ENCODE results near the gene ROBO1.
"Not testable (repeated sequence)": the region's sequence is repeated elsewhere in the genome, so short reads cannot be mapped to it uniquely, and the experiment has no call there.

Gene ROBO1

DNA sequence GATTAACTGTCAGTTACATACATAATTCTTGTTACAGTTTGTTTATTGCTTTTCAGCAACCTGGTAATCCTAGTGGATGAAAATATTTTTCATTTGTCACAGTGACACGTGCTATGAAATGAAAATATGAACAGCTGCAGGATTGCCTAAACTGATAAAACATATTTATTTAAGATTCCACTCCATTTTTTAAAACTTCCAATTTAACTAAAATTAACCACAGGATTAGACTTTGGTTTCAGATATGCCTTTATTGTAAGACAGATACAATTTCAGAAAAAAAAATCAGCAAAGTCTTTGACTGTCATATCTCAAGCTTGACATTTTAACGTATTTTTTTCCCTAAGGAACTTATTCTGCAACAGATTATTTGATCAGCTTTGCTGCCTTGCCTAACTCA, 550.7 kb downstream of the ROBO1 start:
- no peak for DNase-seq

DNA sequence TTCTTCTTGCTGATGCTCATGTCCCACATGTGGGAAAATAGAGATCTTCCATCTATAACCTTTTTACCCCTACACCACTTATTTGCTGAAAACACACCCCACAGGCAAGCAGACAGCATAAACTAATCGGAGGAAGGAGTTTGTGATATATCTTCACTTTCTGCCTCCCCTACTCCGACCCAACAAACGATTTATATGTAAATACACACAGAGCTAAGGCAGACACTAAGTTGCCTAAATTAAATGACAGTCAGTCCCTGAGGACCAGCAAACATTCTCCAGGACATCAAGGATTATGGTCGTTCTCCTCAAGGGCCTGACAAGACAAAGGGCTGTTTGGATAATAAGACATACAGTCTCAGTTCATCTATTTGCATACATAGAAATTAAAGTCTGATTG, 552.5 kb downstream of the ROBO1 start:
- DNase-seq, result no peak

DNA sequence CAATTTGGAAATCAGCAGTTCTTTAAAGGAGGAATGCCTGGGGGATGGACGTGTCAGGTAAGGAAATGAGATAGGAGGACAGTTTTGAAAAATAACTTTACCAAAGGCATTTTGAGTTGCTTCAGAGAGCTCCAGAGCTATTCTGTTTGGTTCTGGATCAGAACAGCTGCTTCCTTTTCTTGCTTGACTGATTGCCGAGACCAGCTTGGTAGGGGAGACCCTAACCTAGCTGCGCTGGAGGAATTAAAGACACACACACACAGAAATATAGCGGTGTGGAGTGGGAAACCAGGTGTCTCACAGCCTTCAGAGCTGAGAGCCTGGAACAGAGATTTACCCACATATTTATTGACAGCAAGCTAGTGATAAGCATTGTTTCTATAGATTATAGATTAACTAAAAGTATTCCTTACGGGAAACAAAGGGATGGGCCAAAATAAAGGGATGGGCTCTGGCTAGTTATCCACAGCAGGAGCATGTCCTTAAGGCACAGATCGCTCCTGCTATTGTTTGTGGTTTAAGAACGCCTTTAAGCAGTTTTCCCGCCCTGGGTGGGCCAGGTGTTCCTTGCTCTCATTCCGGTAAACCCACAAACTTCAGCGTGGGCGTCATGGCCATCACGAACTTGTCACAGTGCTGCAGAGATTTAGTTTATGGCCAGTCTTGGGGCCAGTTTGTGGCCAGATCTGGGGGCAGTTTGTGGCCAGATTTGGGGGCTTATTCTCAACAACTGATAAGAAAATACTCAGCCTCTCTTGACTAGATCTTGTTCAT, 556.0 kb downstream of the ROBO1 start:
- no peak for DNase-seq

DNA sequence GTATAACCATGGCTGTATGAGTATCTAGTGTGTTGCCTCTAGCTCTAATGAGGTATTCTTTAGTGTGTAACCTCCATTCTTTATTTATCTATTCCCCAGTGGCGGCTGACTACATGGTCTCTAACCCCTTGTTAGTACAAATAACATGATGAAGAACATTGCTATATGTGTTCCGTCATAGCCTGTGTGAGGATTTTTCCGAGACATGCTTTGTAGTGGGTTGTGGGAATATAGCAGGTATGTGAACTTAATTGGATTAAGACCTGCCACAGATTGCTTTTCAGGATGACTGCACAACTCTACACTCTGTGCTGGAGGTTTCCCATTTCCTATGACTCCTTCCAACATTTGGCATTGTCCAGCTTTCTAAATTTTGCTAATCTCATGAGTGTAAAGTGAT, 563.4 kb downstream of the ROBO1 start:
- no peak for DNase-seq

DNA sequence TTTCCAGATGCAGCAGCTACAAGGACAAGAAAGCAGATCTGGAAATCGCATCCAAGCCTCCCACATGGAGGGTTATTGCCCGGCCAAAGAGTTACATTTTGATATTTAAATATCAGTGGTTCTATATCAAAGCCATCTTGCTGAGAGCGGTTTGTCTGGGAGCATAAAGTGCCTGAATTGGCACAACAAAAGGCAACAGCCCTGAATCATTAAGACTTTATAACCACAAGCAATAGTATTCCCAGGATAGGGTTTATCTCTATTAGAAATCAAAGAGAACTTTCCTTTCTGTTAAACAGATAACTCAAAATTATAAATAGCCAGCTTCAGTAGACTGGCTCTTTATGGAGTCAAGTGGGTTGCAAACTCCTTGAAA, 564.7 kb downstream of the ROBO1 start:
- DNase-seq, result no peak

DNA sequence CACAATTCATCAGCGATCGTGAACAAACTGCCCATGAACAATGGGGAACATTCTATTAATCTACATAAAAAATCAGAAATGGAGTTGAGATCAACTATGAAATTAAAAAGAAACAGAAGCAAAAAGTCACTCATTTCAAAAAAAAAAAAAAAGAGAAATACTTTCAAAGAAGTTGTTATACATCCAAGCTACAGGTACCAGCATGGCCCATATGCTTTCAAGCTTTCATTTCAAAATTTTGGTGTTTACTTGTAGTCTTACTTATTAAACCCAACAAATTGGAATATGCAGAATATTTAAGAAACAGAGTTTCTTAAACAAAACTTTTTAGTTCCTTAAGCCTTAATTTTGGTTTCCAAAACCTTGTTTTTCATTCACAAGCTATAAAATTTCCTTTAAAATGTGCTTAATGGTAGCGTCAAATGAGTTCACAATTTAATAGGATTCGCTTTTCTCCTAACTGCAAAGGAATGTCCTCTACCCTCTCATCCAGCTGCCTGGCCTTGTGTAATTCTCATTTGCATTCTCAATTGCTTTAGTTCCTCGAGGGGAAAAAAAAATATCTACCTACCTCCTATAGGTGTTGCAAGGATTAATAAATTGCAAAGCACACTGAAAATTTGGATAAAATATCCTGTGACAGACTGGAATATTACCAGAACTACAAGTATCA, 565.2 kb downstream of the ROBO1 start:
- DNase-seq, result no peak

DNA sequence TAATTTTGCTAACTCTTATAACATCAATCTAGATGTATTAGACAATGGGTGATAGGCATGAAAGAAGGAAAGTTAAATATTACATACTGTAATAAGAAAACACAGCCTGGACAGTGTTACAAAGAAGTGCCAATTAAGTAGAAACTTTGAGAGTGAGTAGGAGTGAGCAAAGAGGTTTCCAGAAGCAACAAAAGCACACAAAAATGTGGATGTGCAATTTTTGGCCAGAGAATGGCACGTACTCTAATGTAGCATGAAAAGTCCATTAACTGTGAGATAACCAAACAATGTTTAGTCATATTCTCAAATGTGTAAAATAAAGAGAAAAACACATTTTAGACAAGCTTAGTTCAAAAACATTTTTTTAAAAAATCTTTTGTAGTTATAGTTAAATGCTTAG, 567.3 kb downstream of the ROBO1 start:
- no peak for DNase-seq

DNA sequence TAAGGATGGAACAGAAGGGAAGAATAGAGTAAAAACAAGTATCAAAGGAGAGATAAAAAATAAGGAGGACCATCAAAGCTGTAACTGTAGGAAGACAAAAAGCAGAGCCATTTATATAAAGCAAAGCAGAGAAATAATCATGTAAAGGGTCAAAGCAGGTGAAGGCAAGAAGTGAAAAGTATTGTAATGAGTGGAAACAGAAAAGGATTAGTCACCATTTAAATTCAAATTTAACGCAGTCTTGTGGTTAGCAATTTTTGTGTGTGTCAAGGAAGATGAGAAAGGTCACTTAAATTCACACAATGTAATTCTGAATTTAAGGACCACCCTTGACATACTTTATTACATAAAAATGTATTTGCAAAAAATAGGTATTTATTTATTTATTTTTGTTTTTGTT, 567.8 kb downstream of the ROBO1 start:
- no peak for DNase-seq

DNA sequence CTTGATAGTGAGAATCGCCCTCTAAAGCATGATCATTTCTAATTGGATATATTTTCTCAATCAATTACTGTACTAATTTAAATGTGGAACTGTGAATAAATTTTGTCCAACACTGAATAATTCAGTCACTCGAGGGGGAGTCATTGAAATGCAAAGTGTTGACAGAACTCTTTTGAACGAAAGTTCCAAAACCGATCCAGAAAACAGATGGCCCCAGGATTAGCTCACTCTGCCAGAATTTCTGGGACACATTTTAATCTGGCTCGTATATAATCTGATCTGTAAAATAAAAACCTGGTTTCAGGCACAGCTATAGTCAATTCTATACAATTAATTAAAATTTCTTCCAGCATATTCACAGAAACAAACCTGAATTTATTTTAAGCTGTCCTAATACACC, 580.4 kb downstream of the ROBO1 start:
- DNase-seq, result no peak

DNA sequence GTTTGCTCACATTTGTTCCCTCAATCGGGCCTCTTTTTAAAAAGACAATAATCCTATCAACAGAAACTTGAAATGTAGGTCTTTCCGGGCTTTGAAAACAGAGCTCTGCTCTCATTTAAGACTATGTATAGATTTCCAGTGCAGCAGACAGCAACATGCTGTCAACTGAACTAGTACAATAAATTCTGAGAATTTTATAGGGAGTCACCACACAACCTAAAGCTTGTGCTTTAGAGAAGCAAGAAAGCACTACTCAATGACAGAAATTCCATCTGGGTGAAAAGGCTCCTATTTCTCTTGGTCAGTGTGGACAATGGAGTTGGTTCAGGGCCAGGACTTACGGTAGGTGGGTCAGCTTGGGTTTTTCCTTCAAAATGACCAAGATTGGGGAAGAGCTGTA, 583.5 kb downstream of the ROBO1 start:
- DNase-seq, result no peak

DNA sequence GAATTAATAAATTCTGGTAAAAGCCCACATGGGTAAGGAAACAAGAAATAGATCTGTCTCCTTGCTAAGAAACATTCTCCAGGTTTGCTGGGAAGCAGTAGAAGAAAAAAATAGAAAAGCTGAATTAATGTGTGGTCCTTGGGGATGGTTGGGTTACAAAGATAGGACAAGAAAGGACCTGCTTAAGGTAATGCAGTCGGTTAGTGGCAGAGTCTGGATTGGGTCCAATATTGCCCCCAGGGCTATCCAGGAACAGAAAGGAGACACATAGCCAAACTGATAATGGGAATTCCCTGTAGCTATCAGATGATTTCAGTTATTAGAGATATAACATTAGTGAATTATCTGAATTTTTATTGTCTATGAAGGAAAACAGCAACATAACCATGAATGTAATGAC, 584.3 kb downstream of the ROBO1 start:
- DNase-seq, result no peak

DNA sequence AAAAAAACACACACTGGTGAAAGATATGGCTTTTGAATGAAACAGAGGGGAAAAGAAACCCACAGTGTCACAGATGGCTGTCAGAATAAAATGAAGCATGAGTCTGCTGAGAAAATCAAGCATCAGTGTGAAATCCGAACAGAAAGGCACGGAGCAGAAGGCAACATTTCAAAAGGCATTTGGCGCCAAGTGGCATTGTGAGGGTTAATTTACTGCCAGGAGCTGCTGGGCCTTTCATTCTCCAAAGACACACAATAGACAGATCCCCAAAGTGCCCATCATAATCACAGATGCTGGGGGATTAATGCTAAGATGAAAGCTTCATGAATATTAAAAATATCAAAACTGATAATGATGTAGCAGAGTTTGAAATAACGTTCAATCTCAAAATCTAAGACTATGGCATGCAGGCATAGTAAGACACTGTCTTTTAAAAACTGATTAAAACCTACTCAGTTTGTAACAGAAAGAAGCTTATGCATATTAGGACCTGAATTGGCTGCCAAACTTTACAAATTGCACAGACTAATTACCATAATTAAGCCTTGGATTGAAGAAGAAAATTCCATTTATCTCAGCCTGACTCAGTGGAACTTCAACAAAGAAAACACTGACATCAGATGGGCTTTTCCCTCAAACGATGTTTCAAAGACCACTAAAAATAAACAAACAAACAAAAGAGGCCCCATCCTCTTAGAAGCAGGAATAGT, 589.2 kb downstream of the ROBO1 start:
- no peak for DNase-seq

DNA sequence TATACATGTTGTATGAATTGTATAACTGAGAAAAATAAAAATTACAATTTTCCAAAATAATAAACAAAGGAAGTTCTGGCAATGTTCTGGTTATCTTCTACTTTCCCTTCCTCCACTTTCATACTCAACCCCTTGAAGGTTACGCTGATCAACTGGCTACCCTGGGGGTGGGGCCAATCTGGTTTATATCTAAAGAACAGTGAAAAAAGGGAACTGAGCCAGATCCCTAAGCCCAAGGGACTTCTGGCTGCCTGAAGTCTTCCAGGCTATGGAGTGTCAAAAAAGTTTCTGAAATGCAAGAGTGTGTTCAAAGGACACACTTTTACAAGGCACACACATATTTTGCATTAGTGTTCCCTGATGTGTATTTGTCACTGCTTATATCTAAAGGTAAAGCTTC, 591.9 kb downstream of the ROBO1 start:
- no peak for DNase-seq

DNA sequence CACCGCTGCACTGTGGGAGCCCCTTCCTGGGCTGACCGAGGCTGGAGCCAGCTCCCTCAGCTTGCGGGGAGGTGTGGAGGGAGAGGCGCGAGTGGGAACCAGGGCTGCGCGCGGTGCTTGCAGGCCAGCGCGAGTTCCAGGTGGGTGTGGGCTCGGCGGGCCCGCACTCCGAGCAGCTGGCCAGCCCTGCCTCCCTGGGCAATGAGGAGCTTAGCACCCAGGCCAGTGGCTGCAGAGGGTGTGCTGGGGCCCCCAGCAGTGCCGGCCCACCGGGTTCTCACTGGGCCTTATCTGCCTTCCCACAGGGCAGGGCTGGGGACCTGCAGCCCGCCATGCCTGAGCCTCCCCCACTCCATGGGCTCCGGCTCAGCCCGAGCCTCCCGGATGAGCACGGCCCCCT, 594.5 kb downstream of the ROBO1 start:
- not testable (repeated sequence) for DNase-seq

DNA sequence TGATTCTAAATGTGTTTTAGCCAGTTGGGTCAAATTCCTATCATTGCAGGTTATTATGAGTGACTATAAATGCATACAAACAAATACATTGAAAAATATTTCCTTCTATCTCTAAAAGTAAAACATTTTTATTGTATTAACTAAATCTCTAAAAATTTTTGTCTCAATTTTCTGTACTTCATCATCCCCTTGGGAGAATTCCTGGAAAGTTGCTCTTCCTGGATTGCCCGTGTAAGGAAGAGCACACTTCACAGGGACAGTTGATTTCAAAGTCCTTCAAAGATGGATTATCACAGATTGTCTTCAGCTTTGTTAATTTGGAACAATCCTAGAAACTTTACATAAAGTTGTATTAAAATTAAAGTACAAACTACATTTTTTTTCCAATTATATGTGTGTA, 595.6 kb downstream of the ROBO1 start:
- DNase-seq, result no peak

DNA sequence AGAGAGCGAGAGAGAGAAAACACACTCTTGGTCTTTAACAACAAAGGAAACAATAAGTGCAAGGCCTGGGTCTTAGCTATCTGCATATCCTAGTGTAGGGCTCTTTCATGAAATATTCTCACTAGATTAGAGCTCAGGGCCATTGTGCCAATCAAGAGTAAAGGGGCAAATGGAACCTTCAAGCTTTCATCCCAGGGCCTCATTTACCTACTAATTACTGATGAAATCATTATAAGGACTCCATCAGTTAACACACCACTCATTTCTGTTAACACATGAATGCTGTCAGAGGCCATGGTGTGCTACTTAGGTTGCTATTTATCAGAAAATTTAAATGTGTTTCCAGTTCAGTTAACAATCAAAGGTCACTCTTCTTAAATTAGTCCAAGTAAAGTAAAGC, 597.8 kb downstream of the ROBO1 start:
- DNase-seq, result no peak

DNA sequence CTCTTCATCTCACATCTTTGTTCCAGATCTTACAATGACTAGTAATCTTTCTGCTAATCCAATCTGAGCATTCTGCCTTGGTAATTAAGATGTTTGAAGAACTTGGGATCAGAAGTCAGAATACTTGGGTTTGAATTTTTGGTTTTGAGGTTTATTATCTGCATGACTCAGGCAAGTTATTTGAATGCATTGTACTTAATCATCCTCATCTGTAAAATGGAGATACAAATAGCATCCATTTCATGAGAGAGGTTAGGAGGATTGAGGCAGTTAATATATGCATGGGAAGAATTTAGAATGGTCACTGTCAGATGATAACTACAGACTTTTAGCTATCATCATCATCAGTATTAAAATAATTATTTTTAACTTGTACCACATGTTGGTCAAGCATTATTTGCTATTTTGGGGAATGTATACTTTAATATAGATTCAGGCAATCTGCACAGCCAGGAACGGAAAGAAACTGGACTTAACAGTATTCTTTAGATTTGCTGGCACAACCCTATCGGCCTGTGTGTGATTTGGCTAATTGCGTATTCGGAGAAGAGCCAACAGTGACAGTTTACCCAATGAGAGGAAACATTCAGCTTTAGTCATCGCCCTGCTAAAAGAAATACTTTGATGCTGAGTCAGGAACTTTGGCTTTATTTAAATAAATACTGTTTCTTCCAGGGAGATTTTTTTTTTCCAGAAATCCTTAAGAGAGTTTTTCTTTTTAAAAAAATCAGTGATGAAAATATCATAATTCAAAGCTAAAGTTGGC, 600.0 kb downstream of the ROBO1 start:
- no peak for DNase-seq

DNA sequence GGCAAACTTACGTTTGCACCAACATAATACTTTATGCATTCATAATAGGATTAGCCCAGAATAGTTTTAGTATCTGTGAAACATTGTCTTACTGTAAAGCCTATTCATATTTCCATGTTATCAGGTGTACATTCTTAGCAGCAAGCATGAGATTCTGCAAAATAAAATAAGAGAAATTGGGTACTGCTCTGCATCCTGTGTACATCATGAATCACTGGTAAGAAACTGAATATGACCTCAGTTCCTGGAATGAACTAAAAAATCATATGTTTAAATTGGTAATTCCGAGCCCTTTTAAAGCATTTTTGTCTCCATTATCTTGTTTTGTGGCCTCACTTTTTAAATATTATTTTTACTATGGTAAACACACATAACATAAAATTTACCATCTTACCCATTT, 605.1 kb downstream of the ROBO1 start:
- no peak for DNase-seq

DNA sequence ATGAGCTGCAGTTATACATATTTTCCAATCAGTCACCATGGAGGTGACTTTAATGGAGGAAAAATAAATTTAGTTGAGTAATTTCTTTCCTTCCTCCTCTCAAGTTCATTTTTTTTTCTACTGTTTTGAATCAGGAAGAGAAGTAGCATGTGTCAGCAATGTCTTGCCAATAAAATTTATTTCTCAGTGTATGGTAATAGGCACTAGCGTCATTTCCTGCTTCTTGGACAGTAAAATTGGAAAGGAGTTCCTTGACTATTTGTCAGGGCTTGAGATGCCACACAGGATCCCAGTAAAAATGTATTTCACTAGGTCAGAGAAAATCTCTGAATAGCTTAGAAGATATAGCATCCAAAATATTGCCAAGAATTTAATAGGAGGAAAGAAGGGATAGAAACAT, 605.9 kb downstream of the ROBO1 start:
- DNase-seq, result no peak

DNA sequence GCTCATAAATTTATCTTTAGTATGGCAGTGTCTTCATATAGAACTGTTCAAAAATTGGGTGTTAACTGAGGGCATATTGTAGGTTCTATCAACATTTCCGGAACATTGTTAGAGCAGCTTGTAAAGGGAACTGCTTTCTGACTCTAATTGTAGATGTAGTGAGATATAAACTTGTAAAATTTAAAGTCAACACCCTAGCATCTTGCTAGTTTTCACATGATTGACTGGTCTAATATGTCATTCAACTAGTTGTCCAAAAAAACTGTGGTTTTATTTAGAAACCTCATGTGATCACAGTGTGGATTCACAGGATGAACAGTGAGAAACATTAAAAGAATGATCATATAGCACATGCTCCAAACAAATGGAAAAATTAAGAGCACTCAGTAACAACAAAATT, 607.4 kb downstream of the ROBO1 start:
- DNase-seq, result no peak

DNA sequence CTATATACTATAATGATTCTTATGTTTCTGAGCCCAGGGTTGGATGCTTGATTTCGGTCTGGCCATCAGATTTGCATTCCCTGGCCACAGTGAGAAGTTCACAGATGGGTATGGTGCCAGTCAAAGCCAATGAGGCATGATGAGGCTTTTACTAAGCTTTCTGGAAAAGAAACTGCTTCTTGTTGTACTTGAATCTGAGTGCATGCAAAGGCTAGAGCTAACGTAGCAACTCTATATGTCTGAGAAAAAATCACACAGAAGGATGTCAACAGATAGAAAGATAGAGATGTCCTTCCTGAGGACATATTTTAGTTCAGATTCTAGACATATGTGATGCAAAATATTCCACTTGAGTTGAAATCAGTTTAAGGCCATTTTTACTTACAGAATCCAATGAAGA, 608.1 kb downstream of the ROBO1 start:
- no peak for DNase-seq

DNA sequence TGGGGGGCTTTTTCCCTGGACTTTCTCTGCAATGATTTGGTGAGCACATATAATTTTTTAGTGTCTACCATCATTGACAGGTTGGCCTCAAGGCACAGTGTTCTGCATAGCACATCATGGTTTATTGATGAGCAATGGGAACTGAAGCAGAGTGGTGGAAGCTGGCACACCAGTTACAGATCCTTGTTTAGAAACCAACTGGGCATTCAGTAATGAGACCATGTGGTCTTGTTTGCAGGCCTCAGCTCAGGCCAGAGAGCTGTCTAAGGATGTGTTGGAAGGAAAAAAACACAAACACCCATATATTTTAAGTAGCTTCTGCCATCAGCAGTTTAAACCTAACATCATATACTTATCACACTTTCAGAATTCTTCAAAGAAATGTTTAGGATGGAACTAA, 610.6 kb downstream of the ROBO1 start:
- no peak for DNase-seq

DNA sequence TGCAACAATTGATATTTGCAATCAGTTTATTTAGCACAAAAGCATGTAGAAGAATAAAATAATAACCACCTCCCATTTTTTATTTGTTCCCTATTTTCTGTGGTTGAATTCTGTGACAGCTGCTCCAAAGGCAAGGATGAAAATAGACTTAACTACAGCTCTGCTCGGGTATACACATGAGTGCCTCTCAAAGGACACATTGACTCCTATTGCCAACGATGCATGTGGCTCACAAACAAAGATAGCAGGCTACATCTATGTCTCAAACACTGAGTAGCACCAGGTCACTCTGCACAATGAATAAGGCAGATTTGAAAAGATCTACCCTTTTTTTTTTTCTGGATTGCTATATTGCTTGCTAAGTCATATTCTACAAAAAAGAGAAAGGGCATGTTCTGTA, 612.9 kb downstream of the ROBO1 start:
- no peak for DNase-seq

DNA sequence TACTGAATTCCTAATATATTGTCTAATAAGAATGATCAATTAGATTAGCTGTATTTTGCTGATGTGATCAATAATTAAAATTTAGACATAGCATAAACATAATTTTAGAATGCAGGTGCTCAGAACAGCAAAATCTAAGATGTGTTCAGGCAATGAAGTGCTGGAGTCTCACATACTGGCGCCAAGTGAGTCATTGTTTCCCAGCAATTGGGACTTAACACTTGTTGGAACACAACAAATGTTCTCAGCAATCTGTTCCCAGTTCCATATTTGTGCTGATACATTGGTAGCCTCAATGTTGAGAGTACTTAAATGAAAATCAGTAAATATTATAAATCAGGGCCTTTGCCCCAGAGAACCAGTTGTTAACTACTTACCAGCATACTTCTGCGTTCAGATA, 619.0 kb downstream of the ROBO1 start:
- no peak for DNase-seq

Measured in activated CD4-positive, alpha-beta T cell treated with anti-CD3 and anti-CD28 coated beads for 4 hours (primary cell).